NCI-H1092 (cell line): Measurements from ENCODE around the gene GOLIM4.
"Not testable (repeated sequence)": the region's sequence is repeated elsewhere in the genome, so short reads cannot be mapped to it uniquely, and the experiment has no call there.

Experiments used
- DNase-seq: peaks from one replicate; lab custom pipeline; 2025; lab: John Stamatoyannopoulos, UW

GOLIM4 gene

DNA sequence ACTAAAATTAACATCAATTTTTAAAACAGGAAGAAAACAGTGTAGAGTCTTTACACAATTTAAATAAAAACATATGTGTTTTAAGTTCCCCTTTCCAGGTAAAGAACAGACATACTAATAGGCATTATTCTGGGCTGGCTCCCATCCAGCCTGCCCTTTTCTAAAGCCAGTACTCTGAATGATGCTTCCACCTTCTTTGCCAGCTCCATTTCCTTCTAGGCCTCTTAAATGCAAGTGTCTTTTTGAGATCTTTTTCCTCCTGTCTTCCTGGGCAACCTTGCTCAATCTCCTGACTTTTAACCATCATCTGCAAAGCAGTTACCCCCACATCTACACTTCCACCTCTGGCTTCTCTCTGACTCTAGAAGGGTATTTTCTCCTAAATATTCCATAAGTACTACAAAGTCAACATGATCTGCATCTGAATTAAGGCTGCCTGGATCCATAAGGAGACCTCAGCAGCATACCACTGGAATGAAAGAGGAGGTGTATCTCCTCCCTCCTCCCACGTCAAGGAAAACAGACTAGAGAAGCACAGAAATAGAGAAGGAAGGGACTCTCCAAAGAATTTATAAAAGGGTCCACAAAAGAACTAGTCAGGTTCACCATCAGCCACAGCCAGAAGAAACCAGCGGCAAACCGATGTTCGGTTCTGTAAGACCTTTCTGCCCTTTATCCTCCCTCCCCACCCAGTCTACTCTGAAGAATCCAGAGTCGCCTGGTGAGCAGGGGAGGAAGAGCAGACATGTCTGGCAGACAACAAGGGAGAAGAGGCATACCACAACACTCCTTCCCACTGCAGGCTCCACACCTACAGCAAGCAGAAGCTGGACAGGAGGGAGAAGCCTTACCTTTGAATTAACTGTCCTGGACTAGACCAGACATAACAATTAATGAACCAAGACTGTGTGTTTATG, 47.1 kb downstream of the GOLIM4 start:
- no peak for DNase-seq

DNA sequence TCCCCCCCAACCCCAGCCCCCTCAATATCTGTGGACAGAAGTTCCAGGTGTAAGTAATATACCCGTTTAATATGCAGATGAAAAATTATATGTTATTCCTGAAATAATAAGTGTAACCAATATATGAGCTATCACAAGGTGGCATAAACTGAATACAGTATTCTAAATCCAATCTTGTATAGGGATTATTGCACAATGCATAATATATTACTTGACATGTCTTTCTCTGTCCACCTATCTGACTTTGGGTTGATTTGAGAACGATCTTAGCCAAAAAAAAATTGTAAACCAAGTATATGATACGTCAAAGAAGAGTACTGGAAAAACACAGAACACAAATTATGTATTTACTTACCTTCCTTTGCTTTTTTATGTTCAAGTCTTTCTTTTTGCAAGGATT, 47.8 kb downstream of the GOLIM4 start:
- no peak for DNase-seq

DNA sequence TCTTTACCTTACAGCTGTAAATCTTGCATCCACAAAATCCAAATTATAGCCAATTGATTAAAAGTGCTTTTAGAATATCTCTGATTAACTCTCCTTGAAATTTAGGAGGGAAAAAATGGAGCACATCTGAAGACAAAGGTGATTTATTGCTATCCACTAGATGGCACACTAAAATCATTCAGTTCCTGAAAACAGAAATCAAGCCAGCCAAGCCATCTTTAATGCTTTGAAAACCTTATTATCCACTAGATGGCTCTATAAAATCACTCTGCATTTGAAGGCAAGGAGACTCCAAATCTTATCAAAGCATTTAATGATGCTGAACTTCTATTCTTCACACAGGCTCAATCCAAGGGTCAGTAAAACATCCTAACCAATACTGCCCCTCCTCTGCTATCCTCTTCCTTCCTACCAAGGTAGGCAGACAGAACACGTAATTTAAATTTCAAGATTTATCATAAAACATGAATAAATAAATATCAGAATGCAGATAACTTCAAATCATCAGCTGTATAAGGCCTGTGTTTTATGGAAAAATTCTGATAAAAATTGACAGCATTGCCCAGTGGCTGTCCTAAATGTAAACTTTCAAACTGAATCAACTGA, 48.4 kb downstream of the GOLIM4 start:
- DNase-seq: peak; percentile 75

DNA sequence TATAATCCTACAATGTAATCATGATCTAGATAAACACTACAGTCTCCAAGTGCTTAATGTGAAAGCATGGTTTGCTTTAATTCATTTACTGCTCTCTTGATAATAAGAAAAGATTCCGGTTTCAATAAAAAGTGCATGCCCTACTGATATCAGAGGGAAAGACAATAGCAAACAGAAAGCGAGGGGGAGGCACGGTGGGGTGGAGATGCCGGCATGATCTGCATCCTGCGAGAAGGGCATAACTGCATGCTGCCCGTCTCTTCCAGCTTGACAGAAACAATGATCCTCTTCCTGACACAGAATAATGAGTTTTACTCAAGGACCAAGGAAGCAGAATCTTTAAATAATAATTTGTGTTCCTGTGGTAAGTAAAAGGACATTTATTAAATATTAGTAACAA, 51.7 kb downstream of the GOLIM4 start:
- no peak for DNase-seq

DNA sequence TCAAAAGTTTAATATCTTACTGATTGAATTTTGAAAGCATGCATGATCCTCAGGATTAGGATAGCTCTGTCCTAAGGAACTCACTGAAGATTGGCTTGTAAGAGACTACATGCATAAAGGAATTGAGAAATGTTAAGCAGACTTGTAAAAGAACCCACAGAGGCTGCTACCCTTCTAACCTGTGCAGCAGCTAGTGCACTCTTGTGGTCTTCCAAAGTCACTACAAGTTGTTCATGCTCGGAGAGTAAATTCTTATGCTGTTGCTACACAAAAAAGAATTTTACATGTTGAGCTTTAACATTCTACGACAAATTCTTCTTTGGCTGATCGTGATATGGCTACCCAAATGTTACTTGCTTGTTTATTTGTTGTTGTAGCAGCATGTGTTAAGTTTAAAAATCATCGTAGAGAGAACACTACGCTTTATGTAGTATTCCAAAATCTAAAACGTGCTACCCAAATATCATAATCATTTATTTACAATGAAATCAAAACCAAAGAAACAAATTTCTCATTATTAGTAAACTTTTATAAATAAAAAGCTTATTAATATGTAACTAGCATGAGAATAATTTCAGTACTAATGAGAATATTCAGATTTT, 55.0 kb downstream of the GOLIM4 start:
- peak; percentile 54 for DNase-seq

DNA sequence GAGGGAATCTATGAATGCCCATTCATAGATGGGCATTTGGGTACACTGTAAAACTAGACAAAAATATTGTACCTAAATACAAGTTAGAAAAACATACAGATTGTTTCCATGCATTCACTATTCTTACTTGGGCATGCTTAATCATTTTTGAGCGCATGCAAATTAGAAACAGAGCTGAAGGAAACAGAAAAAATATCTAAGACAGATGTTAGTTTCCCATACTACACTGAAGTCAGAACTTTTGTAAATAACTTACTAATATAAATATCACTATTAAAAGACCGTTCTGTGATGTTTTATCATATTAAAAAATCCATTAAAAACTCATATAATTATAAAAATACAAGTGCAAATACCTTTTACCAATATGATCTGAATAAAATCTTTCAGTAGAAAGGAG, 58.7 kb downstream of the GOLIM4 start:
- DNase-seq: no peak

DNA sequence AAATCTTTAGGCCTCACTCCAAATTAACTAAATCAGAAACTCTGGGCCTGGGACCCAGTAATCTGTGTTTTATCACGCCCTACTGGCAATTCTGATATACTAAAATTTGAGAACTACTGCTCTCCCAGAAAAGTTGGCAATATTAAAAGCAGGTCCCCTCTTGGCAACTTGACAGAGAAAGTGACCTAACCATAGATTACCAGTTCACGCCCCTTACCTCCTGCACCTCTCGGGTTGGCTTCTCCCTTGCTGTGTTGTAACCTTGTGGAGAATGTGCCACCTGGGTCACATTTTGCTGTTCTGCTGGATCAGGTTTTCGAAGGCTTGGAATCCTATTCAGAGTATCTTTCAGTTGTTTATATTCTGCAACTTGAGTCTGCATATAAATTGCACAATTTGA, 59.1 kb downstream of the GOLIM4 start:
- no peak for DNase-seq

DNA sequence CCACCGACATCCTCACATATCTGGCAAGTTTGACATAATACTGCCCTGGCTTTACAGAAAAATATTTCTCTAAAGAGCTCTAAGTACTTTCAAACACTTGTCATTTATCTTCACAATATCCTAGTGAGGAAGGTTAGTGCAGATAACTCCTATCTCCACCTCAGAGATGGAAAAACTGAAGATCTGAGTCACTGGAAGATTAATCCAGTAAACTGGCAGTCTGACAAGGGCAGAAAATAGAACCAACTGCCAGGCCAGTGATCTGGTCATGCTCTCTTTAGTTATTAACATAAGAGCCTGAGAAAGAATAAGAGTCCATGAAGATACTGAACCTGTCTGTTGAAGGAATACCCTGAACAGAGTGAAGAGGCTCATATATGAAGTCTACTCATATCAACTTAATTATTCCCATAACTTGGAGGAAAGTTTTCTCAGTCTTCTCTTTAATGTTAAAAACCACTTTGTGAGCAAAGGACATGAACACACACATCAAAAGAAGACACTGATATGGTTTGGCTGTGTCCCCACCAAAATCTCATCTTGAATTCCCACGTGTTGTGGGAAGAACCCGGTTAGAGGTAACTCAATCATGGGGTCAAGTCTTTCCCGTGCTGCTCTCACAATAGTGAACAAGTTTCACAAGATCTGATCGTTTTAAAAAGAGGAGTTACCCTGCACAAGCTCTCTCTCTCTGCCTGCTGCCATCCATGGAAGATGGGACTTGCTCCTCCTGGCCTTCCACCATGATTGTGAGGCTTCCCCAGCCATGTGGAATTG, 61.4 kb downstream of the GOLIM4 start:
- DNase-seq: no peak

DNA sequence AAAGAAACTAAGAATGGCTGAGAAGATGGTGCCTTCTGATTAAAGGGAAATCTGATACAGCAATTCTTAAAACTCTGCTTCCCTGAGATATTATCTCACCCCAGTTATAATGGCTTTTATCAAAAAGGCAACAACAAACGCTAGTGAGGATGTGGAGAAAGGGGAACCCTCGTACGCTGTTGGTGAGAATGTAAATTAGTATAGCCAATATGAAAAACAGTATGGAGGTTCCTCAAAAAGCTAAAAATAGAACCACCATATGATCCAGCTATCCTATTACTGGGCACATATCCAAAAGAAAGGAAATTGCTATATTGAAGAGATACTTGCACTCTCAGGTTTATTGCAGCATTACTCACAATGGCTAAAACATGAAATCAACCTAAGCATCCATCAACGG, 65.1 kb downstream of the GOLIM4 start:
- no peak for DNase-seq

DNA sequence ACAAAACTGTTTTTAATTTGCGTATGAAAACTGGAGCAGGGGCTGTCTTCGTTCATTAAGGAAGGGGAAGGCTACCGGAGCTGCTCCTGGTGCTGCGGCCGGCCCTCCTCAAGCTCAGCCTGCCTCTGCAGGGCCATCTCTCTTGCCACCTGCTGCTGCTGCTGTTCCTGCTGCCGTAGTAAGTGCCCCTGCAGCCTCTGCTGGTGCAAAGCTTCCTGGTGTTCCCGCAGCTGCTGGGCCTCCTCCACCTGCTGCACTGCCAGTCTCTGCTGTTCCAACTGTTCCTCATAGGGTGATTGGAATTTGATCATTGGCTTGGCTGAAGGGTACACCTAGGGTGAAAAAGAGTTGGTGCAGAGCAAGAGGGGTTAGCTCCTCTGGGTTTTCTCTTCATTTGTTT, 66.0 kb downstream of the GOLIM4 start:
- DNase-seq: no peak

DNA sequence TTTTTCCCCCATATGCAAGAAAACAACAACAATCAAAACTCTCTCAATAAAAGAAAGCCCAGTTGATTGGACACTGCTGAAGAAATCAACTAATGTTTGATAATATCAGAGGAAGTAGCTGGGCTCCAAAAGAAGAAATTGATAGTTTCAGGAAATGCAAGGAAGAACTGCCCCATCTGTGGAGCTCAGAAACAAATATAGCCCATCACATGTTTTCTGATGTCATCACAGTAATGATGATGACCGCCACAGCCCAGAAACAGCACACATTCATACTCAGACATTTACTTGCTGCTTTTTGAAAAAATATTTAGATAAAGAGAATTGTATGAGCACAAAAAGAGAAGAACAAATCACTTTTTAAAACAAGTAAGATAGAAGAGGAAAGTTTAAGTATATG, 67.6 kb downstream of the GOLIM4 start:
- DNase-seq: no peak

DNA sequence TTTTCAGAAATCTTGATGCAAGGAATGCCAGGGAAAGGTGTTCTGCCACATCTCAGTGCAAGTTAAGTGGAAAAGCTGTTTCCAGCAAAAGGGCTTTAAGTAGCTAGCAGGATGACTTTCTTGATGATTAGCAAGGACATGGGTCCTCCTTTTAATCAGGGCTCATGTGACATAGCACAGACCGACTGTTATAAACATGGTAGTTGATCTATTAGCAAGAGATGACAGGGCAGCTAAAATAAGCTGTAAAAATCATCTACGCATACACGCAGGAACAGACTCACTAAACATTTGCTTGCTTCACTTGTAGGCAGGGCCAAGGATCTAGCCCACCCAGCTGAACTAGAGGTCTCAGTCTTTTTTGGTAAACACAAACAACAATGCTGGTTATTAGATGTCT, 69.0 kb downstream of the GOLIM4 start:
- DNase-seq: no peak

DNA sequence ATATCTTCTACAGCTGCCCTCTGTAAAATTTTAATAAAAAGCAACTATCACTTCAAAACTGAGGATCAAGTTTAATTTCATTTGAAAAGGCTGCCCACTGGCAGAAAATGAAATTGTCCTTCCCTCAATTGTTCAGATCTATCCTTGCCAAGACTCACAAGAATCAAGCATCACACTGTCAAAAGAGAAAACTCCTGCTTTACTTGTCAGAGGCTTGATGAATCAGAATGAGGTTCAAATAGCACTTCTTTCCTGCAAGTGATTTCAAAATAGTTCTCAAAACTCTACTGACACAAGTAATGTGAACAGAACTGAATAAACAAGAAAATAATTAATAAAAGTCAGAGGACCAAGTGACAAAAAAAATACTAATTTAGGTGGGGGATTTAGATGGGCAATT, 70.6 kb downstream of the GOLIM4 start:
- DNase-seq: no peak

DNA sequence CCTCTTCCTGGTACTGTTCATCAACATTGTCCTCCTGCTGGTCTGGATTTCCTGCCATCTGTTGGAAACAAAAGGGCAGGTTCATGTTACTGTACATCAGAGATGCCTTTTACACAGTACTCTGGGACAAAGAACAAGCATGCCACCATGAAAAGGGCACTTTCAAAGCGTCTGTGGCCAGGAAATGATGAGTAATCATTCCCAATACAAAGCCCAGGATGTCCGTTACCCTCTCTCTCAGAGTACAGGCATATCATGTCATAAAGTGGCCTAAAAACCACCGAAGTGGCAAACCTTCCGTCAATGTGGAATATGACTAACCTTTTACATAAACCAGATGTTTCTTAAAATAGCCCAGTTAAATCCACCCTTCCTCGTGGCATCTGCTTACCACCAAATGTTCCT, 71.2 kb downstream of the GOLIM4 start:
- DNase-seq: peak; percentile 71

DNA sequence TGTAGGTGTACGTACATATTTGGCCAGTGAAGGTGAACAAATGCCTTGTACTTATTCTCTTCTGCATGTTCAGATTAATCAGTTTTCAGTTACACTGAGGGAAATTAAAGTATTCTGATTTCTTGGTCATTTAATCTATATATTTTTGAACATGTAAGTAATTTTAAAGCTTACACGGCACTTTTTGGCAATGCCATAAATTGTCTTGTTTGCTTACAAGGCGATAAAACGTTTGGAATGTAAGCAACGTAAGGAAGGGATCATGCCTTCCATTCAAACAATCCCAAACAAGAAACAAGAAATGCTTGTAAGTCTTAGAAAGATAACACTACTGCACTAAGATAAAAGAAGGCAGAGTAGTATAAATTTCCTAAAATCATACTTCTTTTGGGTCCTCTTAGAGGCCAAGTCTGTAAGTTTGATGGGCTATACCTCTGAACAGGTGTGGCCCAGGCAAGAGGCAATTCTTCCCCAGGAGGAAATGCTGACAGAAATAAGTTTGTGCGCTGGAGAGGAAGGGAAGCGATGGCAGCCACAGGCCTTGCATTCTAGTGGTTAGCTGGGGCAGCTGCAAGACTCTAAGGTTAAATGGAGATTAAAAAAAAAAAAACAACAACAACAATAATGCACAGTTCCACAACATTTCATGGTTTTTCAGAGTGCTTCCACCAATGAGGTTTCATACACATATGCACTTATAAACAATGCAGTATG, 73.8 kb downstream of the GOLIM4 start:
- DNase-seq: no peak

DNA sequence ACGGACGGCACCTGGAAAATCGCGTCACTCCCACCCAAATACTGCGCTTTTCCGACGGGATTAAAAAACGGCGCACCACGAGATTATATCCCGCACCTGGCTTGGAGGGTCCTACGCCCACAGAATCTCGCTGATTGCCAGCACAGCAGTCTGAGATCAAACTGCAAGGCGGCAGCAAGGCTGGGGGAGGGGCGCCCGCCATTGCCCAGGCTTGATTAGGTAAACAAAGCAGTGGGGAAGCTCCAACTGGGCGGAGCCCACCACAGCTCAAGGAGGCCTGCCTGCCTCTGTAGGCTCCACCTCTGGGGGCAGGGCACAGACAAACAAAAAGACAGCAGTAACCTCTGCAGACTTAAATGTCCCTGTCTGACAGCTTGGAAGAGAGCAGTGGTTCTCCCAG, 84.4 kb downstream of the GOLIM4 start:
- not testable (repeated sequence) for DNase-seq

DNA sequence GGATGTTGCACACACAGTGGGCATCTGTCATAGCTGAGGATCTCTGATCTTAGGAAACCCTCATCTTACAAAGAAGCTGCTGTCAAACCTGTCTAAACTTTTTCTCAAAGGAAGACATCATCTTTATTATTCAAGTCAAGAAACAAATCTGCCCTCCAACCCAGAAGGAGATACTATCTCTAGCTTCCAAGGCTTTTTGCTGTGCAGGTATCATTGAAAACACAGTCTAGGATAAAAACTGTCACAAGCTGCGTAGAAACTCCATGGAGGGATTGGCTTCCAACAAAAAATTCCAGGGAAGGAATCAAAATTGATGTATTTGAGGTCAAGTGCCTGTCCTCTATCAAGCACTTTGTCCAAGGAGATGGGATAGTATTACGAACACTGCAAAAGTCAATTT, 89.1 kb downstream of the GOLIM4 start:
- no peak for DNase-seq

DNA sequence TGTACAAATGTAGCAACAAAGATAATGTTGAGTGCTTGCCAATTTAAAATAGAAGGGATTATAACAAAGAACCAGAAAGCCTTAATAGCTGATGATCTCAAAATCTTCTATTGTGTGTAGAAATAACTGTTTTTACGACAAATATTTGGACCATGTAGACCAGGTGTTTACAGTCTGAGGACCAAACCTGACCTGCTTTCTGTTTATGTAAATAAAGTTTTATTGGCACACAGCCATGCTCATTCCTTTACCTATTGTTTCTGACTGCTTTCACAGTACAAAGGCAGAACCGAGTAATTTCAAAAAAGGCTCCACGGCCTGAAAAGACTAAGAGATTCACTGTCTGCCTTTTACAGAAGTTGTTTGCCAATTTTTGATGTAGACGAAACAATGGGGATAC, 91.8 kb downstream of the GOLIM4 start:
- no peak for DNase-seq

DNA sequence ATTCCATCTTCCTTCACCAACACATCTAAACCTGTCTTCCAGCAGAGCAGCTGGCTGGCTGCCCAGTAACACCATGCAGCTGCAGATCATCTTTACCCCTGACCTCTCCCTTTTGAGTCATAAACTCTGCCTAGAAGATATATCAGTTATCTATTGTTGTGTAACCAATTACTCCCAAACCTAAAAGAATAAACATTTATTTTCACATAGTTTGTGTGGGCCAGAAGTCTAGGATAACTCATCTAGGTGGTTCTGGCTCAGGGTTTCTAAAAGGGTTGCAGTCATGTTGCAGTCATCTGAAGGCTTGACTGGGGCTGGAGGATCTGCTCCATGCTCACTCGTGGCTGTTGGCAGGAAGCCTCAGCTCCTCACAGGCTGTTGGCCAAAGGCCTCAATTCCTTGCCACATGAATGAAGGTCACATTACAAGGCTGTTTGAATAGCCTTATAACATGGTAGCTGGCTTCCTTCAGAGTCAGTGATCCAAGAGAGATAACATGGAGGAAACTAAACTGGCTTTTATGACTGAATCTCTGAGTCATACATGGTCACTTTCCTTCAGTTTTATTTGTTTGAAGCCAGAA, 92.8 kb downstream of the GOLIM4 start:
- no peak for DNase-seq

DNA sequence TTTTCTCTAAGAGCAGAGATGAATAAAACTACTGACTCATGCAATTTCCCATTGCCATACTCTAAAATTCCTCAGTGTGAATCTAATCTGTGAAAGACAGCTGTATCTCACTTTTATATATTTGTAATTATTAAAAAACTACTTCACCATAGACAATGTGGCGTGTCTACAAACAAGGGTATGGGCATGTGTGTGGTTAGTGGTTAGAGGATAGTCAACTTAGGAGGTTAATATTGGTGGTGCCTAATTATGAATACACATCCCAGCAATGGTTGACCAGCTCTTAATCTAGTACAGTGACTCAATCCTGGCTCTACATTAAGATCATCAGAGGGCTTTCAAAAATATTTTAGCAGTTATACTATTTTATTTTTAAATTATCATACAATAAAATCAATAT, 94.5 kb downstream of the GOLIM4 start:
- no peak for DNase-seq

DNA sequence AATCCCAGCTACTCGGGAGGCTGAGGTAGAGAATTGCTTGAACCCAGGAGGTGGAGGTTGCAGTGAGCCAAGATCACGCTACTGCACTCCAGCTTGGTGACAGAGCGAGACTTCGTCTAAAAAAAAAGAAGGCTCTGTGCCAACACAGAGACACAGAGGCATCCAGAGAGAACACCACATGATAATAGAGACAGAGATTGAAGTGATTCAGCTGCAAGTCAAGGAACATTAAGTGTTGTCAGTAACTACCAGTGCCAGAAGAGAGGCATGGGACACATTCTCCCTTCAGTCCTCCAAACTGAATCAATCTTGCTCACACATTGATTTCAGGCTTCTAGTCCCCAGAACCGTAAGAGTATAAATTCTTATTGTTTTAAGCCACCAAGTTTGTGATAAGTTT, 97.5 kb downstream of the GOLIM4 start:
- DNase-seq: no peak

DNA sequence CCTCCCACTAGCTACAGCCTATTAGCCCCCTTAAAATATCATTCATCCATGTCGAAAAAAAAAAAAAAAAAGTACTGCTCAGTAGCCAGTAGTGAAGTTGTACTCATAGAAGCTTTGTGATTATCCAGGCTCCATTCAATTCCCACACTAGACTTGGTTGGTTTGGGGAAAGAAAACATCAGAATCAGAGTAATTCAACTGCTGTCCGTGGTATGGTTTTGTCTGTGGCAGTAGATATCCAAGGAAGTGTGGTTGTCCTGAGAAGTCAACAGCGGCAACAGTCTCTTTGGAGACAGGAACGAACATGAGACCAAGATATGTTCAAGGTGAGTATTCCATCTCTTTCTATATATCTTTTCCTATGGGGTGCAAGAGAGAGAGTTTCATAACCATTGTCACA, 99.2 kb downstream of the GOLIM4 start:
- DNase-seq: no peak
